AG04450 (cell line): ENCODE results near the gene MS4A15. TPM values are rescaled to one million over a fixed set of nuclear protein-coding genes. Genes with fewer than 3 reads are reported as not detected.

Experiments
- CTCF ChIA-PET: fragments of 300-600, 350-600 bp; formaldehyde crosslinking; extraction: SDS; loops from one replicate; lab custom pipeline; 2022; ENCODE audit warnings: antibody characterized with exemption, inconsistent platforms; lab: Charles Lee
- POLR2A ChIA-PET: fragments of 350-600 bp; formaldehyde crosslinking; extraction: SDS; loops from one replicate; lab custom pipeline; 2021; ENCODE audit warnings: antibody characterized with exemption, inconsistent platforms; lab: Yijun Ruan, JAX
- DNase-seq: peaks from one replicate; pipeline ENCODE4 v3.0.0-alpha.2; 2011; ENCODE audit warnings: low read depth, low spot score
- H3K27ac ChIP-seq: one replicate; pipeline ENCODE4 v1.5.1; 2012; ENCODE audit warnings: low read depth, low read length, control low read depth
- H3K27me3 ChIP-seq: one replicate; pipeline ENCODE4 v1.6.0; 2012; ENCODE audit warnings: low read length; ENCODE audit not compliant: control insufficient read depth, insufficient read depth
- H3K4me3 ChIP-seq: 2 replicates; pipeline ENCODE4 v1.5.1; 2011; ENCODE audit warnings: mild to moderate bottlenecking, low read depth, low read length, control low read depth
- H3K9me3 ChIP-seq: 2 replicates; pipeline ENCODE4 v1.5.1; 2012; ENCODE audit warnings: low read length; ENCODE audit not compliant: control insufficient read depth, insufficient read depth
- polyA plus RNA-seq: library from polyadenylated mRNA; depleted of rRNA; stranded (reverse); fragments of >200 nt; gene quantifications from 2 replicates; pipeline ENCODE4 v1.2.3, GENCODE V29; 2011
- TF ChIP-seq, protein P1 (sequence below): IDR thresholded peaks from 2 replicates; pipeline ENCODE4 v1.5.1; 2011; ENCODE audit warnings: low read depth, low read length, control low read depth, inconsistent platforms

The MS4A15 gene
- polyA plus RNA-seq, 1 experiment, result not detected

DNA sequence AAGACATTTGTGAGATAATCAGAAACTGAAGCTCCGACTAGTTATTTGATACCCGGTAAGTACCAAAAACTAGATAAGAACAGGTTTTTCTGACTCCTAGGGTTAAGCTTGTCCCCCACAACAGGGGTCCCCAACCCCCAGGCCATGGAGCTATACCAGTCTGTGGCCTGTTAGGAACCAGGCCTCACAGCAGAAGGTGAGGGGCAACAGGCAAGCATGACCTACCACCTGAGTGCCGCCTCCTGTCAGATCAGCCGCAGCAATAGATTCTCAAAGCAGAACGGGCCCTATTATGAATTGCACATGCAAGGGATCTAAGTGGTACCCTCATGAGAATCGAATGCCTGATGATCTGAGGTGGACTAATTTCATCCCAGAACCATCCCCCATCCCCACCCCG is 27.2 kb downstream of the MS4A15 start:
- H3K4me3 ChIP-seq, result no peak overlapping the region
- TF ChIP-seq, protein P1, sequence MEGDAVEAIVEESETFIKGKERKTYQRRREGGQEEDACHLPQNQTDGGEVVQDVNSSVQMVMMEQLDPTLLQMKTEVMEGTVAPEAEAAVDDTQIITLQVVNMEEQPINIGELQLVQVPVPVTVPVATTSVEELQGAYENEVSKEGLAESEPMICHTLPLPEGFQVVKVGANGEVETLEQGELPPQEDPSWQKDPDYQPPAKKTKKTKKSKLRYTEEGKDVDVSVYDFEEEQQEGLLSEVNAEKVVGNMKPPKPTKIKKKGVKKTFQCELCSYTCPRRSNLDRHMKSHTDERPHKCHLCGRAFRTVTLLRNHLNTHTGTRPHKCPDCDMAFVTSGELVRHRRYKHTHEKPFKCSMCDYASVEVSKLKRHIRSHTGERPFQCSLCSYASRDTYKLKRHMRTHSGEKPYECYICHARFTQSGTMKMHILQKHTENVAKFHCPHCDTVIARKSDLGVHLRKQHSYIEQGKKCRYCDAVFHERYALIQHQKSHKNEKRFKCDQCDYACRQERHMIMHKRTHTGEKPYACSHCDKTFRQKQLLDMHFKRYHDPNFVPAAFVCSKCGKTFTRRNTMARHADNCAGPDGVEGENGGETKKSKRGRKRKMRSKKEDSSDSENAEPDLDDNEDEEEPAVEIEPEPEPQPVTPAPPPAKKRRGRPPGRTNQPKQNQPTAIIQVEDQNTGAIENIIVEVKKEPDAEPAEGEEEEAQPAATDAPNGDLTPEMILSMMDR, result no peak
- peaks cover 6% of the 10 kb centered on the region for H3K27me3 ChIP-seq
- DNase-seq, result no peak
- POLR2A ChIA-PET, result no interaction called here
- H3K9me3 ChIP-seq, result no peaks in the 10 kb centered on the region
- H3K27ac ChIP-seq, result no peak overlapping the region
- CTCF ChIA-PET, result interaction anchor here (4.3 kb wide), 1 partner anchor 8 kb away, joined by 28 read pairs; no protein-coding TSS in a partner anchor

GRCh38 chr11:60785136-60785535 is 28.5 kb downstream of the MS4A15 start, which contains the start of gene MS4A10:
Gene MS4A10 (plus strand): TSS chr11:60785333. CDS start chr11:60790336, 5,003 bp downstream.
- H3K4me3 ChIP-seq, result no peak within 1 kb of the TSS
- ChIA-PET CTCF (interaction anchor here (0.9 to 4.3 kb wide), 4 partner anchors 9 to 114 kb away, joined by 3 to 28 read pairs (median 4); no protein-coding TSS in a partner anchor), POLR2A (no interaction called here)
- peaks cover 10% of the 10 kb centered on the region for H3K27me3 ChIP-seq
- no peak for DNase-seq
- TF ChIP-seq, protein P1, result no peak
- no peaks in the 10 kb centered on the region for H3K9me3 ChIP-seq
- no peak within 1 kb of the TSS for H3K27ac ChIP-seq

DNA sequence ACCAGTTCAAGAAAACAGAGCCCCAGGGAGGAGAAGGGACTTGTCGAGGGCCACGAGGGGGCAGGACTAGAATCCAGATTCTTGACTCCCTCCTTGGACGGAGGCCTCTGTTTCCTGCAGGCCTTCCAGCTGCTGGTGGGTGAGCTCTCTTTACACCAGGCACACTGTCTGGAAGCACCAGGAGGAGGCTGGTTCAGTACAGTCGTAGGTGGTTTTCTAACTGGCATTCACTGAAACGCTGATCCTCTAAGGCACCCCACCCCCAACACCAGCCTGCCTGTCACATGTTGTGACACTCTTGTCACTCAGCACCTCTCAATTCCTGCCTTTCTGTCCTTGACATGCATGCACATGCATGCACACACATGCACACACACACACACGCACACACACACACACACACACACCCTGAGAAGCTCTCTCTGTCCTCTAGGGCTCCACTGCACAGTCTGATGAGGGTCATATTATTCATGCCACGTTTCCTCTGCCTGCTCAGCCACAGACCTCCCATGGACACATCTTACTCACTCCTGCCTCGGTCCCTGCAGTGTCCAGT is 29.2 kb downstream of the MS4A15 start:
- DNase-seq, result no peak
- ChIA-PET POLR2A (no interaction called here), CTCF (interaction anchor here (0.9 to 4.3 kb wide), 5 partner anchors 10 to 113 kb away, joined by 3 to 28 read pairs (median 3); no protein-coding TSS in a partner anchor)
- H3K9me3 ChIP-seq, result no peaks in the 10 kb centered on the region
- no peak overlapping the region for H3K27ac ChIP-seq
- no peak overlapping the region for H3K4me3 ChIP-seq
- TF ChIP-seq, protein P1, result no peak
- peaks cover 10% of the 10 kb centered on the region for H3K27me3 ChIP-seq

DNA sequence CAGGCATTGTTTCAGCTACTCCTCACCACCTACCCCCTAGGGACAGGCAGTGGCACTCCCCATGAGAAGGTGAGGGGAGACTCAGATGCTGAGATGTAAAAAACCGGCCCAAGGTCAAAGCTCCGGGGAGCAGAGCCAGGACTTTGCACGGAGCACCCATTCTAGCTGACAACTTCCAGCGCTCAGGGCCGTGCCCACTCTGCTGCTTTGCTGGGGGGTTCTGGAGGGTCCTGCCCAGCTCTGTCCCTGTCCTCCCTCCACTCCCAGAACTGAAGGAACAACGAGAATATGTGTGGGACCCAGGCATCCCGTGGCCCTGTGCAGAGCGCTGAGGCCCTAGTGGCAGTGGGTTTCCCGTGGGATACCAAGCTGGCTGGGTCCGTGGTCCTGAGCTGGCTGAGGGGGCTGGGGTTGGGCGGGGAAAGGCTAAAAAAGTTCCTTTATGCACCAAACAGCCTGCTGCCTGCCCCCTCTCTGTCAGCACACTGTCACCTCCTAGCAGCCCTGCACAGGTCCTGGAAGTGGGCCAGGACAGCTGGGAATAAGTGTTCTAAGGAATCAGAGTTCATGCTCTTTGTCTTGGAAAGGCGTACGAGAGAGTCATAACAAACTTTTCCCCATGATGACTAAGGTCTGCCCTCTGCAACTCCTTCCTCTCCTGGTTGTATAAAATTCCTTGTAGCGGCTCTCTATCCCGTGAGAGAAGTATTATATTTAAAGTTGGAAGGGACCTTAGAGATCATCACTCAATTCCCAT is 30.3 kb downstream of the MS4A15 start:
- CTCF ChIA-PET, result interaction anchor here (0.9 to 4.3 kb wide), 3 partner anchors 11 to 113 kb away, joined by 3 to 28 read pairs (median 3); no protein-coding TSS in a partner anchor
- POLR2A ChIA-PET, result no interaction called here
- H3K27ac ChIP-seq, result no peak overlapping the region
- DNase-seq, result peak; percentile 38
- H3K27me3 ChIP-seq, result peaks cover 7% of the 10 kb centered on the region
- peaks cover 3% of the 10 kb centered on the region; the same call in 1 of the 2 replicates for H3K9me3 ChIP-seq
- no peak overlapping the region for H3K4me3 ChIP-seq
- TF ChIP-seq, protein P1, result no peak
